HPDE6-E6E7 (cell line): ENCODE data around the gene CAMK2G.
"Not testable (repeated sequence)": the region's sequence is repeated elsewhere in the genome, so short reads cannot be mapped to it uniquely, and the experiment has no call there.

Experiments used
- DNase-seq: peaks from one replicate; pipeline ENCODE4 v3.0.0; 2011; ENCODE audit warnings: missing footprints; ENCODE audit errors: extremely low spot score

The CAMK2G gene

DNA sequence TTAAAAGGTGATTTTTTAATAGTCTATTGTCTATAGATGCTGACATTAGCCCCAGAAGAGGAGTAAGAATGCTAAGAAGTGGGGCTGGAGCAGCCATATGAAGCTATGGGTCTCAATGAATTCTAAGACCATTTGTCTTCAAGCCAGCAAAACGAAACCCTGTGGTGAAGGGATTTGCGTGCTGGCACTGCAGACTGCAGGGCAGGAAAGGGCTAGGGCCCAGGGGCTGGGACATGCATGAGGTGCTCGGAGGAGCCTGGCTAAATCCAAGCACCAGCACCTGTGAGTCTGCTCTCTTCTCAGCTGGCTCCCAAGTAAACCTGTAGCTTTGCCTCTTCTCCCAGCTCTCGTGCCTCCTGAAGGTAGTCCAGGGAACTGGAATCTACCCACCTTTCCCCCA is 61.7 kb downstream of the CAMK2G start:
- no peak for DNase-seq

DNA sequence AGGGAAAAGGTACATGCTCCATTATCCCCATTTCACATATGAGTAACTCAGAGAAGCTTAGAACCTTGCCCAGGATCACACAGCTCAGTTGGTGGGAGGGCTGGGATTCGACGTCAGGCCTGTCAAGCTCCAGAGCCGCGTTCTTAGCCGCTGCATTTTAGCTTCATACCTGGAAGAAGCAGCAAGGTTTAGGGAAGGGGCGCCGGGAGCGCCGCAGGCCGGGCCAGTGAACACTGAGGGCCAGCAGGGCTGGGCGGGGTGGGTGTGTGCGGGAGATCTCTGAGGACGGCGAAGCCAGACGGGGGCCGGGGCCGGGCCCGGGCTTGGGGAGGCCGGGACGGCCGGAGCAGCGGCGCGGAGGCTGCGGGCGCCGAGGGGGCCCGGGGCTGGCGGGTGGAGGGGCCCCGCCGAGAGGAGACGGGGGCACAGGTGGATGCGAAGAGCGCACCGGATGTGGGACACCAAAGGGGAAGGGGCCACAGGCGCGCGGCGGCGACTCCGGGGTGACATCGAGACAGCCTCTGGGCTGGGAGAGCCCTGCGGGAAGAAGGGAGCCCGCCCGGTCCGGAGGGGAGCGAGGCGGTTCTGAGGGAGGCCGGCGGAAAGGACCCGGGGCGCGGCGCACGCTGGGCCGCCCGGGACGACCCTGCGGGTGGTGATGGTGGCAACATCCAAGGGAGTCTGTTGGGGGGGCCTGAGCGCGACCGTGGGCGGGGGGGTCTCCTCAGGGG is 63.5 kb downstream of the CAMK2G start:
- DNase-seq: peak; percentile 23

DNA sequence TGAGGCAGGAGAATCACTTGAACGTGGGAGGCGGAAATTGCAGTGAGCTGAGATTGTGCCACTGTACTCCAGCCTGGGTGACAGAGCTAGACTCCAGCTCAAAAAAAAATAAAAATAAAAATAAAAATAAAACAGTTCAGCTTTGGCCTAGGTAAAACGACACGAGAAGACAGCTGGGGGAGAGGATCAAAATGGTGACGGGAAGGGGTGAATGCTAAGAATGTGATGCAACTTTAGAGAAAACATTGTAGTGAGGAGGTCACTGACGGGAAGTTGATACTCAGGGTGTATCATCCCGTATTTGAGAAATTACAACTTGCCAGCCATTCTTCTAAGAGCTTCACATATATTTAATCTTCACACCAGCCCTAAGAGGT is 64.0 kb downstream of the CAMK2G start:
- no peak for DNase-seq

DNA sequence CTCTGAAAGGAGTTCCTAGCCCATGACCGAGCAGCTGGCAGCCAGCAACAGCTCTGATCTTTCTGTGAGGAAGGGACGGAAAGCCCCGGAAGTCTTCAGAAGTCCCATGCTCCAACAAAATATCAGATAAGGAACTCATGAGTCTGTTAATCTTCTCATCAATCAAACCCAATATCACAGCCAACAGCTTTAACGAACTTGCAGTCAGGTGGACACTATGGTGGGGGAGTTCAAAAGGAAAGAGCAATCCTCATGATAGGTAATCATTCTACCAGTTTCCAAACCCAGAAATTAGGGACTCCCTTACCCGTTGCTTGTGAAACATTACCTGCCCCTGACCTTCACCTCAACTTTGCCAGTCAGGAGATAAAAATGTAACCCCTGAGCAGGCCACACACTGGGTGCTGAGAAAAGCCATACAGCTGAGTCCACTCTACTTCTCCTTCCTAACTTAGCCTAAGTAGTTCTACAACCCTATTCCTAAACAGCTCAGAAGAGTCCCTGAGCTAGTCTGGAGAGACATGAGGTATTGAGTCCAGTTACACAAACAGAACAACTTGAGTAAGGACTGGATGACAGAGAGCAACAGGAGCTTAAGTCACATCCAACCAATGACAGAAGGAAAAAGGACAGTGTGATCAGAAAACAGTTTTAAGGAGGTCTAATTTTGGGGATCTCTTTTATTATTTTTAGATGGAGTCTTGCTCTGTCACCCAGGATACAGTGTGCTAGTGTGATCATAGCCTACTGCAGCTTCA is 65.1 kb downstream of the CAMK2G start:
- no peak for DNase-seq

DNA sequence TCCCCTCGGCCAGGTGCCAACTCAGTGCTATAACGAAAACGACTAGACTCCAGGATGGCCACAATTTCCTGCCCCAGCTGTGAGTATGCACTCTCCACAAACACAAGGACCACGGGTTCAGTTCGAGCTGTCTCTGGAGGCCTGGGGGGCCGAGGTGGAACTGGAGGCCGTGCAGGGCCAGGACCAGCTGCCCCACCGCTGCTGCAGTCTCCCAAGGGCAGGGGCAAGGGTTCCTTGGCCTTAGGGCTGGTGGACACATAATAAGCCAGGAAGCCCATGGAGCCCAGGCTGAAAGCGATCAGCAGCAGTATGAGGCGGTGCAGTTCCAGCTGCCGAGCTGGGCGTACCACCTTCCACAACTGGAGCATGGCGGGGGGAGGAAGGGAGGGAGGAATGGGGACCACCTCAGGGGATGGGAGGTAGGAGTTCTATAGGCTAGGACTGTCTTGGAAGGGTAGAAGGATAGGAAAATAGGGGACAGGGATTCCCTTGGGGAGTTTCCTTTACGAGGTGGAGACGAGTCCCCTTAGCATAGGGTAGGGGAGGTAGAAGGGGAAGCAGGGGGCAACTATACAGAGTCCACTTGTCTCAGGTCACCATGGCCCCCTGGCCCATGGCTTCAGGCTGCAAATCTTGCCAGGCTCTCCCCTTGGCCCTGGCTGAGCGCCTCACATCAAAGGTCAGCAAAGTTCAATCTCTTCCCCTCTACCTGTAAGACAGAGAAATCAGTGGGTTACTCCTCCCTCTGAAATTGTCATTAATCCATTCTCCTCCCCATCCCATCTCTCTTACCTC is 66.1 kb downstream of the CAMK2G start:
- no peak for DNase-seq

DNA sequence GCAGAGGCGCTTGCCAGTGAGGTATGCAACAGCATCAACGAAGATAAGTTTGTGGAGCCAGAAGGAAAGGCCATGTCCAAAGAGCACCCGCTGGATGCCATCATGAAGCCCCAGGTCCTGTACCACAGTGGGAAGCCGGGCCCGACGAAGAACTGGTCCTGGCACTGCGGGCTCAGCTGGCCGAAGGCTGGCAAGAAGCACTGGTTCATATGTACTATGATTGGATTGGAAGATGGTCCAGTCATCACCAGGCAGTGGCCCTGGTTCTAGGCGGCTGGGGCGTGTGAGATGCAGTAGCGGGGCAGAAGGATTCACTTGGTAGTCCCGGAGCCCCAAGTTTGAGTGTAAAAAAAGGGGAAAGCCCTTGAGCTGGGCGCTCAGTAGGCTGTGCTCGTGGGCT is 66.9 kb downstream of the CAMK2G start:
- no peak for DNase-seq

DNA sequence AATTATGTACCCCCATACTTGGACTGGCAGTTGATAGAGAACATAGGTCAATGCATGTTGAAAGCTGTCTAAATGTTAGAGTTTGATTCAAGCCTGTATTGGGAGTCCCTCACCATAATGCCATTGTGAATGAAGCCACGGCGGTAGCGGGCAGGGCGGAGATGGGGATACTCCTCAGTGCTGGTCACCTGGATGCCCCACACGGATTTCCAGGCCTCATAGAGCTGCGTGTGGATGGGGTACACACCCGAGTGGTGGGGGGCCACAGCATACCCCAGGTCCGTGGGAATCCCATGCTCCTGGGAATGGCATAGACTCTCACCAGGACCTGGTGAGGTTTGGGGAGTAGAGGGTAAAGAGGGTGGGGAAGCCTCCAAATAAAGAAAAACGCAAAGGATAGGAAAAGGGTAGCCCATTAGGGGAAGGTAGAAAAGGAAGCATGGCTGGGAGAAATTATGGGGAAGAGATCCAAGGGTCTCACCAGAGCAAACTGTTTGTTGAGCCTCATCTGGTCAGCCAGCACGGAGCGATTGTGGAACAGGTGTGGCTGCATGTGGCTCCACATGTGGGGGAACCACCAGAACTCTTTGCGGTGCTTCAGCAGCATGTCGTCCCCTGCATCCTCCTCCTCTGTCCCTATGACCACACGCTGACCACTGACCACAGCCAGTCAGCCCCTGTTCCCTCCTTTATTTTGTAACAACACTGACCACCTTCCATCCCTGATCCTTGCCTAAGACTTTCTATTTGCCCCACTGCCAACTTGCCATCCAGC is 68.0 kb downstream of the CAMK2G start:
- DNase-seq: no peak

DNA sequence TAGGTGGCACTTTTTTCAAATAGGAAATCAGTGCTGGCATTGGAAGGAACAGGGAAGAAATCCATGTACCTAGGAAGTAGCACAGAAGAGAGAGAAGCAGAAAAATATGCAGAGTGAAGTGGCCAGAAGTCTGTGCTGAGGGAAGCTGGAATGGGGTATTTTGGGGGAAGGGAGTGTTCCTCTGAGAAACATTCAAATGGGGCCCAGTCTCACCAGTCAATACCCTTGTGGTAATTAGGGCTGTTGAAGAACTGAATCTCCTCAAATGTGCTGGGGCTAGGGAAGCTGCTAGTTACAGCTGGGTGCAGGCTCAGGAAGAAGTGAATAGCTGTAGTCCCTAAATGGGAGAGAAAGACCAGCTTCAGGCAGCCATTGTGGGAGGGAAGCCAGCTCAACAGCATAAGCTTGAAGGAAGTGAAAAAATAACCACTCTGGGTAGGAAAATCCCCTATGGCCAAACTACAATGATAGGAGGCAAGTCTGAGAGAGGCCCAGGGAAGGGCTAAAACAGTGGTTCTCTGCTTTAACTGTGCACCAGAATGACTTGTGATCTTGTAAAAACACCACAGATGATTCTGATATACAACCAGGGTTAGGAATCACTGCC is 70.6 kb downstream of the CAMK2G start:
- DNase-seq: no peak

DNA sequence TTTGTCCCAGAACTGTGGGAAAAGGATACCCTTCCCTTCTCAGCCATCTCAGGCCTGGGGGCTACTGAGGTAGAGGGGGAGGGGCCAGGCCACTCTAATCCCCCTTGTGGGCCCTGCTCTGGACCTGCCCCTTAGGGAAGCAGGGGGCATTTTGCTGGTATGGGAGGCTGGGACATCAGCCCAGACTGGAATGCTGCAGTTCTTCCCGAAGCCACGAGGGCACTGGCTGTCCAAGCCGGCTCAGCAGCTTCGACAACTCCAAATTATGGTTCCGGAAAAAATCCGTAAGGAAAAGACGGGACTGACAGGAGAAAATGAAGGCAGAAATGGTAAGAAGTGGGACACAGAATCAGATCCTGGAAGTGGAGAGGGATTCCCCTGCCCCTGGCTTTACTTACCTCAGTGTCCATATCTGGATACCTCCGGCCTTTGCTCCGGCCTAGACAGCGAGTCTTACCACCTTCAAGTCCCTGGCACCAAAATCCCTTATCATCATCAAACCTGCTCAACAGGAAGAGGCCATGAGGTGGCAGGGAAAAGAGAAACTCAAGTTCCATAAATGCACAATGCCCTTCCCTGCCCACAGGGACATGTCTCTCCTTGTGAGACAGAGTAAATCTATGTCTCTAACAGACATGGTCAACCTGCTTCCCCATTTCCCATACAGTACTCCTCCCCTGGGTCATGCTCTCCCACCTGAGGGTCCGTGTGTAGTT is 71.9 kb downstream of the CAMK2G start:
- DNase-seq: no peak

DNA sequence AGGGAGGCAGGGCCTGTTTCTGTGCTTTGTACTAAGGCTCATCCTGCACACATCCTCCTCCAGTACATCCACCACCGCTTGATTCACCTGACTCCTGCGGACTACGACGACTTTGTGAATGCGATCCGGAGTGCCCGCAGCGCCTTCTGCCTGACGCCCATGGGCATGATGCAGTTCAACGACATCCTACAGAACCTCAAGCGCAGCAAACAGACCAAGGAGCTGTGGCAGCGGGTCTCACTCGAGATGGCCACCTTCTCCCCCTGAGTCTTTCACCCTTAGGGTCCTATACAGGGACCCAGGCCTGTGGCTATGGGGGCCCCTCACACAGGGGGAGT is 73.1 kb downstream of the CAMK2G start:
- DNase-seq: no peak

DNA sequence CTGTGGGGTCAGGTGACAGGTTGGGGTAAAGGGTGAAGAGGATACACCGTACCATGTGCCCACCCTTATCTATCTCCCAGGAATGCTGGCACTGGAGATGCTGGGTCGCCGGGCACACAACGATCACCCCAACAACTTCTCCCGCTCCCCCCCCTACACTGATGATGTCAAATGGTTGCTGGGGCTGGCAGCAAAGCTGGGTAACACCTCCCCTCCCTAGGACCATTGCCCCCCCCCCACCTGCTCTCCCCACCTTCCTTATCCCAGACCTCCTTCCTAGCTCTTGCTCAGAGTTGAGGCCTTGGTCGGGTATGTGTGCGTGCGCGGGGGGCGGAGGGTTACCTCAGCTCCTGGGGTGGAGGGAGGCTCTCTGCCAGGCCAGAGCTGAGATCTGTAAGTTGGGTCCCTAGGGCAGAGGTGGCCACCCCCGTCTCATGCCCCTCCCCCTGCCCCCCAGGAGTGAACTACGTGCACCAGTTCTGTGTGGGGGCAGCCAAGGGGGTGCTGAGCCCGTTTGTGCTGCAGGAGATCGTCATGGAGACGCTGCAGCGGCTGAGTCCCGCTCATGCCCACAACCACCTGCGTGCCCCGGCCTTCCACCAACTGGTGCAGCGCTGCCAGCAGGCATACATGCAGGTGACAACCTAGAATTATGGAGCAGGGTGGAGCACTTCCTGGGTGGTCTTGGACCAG is 73.6 kb downstream of the CAMK2G start:
- no peak for DNase-seq

DNA sequence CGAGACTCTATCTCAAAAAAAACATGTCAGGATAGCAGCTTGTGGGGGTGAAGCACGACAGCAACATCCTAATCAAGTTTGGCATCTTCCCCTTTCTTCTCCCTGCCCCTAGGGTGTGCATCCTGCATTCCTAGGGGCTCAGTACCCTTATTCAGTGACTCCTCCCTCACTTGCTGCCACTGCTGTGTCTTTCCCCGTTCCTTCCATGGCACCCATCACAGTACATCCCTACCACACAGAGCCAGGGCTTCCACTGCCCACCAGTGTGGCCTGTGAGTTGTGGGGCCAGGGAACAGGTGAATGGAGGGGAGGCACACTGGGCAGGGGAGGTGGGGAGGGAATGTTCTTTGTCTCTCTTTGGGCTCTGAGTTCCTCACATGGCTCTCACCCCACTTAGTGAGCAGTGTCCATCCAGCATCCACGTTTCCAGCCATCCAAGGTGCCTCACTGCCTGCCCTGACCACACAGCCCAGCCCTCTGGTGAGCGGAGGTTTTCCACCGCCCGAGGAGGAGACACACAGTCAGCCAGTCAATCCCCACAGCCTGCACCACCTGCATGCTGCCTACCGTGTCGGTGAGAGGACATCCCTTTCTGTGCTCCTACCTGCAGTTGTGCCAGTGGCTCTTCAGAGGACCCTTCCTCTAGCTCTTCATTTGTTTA is 74.3 kb downstream of the CAMK2G start:
- DNase-seq: no peak

DNA sequence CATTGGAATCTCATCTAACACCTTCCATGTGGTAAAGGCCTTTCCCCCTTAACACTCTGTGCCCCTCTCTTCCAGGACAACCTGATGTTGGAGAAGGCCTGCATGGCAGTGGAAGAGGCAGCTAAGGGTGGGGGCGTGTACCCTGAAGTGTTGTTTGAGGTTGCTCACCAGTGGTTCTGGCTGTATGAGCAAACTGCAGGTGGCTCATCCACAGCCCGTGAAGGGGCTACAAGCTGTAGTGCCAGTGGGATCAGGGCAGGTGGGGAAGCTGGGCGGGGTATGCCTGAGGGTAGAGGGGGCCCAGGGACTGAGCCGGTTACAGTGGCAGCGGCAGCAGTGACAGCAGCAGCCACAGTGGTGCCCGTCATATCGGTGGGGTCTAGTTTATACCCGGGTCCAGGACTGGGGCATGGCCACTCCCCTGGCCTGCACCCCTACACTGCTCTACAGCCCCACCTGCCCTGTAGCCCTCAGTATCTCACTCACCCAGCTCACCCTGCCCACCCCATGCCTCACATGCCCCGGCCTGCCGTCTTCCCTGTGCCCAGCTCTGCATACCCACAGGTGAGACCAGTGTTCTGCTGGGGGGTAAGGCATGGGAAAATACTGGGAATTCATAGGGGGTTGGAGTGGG is 75.3 kb downstream of the CAMK2G start:
- DNase-seq: no peak

DNA sequence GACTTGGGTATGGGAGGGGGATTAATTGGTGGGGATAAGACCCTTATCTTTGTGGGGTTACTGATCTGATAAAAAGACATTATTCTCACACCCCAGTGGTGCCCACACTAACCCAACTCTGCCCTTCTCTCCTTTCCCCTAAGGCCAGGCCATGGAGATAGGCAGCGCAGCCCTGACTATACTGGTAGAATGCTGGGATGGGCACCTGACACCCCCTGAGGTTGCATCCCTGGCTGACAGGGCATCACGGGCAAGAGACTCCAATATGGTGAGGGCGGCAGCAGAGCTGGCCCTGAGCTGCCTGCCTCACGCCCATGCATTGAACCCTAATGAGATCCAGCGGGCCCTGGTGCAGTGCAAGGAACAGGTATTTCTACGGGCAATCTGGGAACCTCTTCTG is 76.3 kb downstream of the CAMK2G start:
- no peak for DNase-seq

DNA sequence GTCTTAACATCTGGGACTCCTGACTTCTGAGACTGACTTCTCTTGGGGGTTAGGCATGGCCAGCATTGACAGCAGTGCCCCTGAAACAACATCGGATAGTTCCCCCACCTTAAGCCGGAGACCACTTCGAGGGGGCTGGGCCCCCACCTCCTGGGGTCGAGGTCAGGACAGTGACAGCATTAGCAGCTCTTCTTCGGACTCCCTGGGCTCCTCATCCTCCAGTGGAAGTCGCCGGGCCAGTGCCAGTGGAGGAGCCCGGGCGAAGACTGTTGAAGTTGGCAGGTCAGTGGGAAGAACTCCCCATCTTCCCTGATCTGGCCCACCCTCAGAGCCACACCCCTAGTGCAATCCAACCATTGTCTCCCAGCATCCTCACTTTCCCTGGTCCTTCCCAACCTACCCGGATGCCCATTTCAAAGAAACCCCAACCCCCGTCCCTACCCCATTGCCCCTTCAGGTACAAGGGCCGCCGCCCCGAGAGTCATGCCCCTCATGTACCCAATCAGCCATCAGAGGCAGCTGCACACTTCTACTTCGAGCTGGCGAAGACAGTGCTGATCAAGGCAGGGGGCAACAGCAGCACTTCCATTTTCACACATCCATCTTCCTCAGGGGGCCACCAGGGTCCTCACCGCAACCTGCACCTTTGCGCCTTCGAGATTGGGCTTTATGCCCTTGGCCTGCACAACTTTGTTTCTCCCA is 76.9 kb downstream of the CAMK2G start:
- no peak for DNase-seq

DNA sequence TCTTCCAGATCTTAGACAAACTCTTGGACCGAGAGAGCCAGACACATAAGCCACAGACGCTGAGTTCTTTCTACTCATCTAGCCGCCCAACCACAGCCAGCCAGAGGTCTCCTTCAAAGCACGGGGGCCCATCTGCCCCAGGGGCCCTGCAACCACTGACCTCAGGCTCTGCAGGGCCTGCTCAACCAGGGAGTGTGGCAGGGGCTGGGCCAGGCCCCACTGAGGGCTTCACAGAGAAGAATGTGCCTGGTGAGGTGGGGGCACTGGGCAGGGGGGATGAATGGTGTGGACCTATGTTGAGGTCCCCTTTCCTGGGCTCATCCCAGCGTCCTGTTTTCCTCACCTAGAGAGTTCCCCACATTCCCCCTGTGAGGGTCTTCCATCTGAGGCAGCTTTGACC is 77.6 kb downstream of the CAMK2G start:
- no peak for DNase-seq

DNA sequence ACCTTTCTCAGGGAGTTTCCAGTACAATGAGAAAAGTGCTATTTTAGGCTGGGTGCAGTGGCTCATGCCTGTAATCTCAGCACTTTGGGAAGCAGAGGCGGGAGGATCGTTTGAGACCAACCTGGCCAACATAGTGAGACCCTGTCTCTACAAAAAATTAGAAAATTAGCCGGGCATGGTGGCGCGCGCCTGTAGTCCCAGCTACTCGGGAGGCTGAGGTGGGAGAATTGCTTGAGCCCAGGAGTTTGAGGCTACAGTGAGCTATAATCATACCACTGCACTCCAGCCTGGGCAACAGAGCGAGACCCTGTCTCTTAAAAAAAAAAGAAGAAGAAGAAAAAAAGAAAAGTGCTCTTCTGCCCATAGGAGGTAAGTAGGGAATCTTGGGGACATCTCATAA is 78.3 kb downstream of the CAMK2G start:
- DNase-seq: not testable (repeated sequence)

DNA sequence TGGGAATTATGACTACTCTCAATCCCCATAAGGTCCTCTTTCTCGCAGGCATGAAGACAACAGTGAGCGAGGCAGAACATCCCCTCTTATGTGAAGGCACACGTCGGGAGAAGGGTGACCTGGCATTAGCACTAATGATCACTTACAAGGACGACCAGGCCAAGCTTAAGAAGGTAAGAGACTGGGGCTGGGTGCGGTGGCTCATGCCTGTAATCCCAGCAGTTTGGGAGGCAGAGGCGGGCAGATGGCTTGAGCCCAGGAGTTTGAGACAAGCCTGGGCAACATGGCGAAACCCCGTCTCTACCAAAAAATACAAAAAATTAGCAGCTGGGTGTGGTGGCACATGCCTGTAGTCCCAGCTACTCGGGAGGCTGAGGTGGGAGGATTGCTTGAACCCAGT is 78.9 kb downstream of the CAMK2G start:
- DNase-seq: not testable (repeated sequence)

DNA sequence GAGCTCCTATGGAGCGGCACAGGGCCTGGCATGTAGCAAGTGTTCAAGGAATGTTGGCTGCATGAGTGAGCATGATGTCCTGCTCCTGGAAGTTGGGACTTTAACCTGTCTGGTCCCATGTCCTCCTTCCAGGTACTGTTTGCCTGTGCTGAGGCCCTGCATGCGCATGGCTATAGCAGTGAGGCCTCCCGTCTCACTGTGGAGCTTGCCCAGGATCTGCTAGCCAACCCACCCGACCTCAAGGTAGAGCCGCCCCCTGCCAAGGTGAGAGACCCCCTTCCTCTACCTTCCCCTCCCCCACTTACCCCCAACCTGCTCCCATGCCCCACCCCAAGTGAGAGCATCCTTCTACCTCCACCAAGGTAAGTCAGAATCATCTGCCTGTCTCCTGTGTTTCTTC is 80.9 kb downstream of the CAMK2G start:
- no peak for DNase-seq
